Hematopoietic multipotent progenitor cell treated with erythropoietin and hydrocortisone succinate and interleukin-3 and kit ligand, for 4 days (in vitro differentiated cells): ENCODE results near the gene BTN2A1.
"Not testable (repeated sequence)": the region's sequence is repeated elsewhere in the genome, so short reads cannot be mapped to it uniquely, and the experiment has no call there.

Experiments
- DNase-seq: peaks from one replicate; pipeline ENCODE4 v3.0.0-alpha.2; 2015

Gene BTN2A1

DNA sequence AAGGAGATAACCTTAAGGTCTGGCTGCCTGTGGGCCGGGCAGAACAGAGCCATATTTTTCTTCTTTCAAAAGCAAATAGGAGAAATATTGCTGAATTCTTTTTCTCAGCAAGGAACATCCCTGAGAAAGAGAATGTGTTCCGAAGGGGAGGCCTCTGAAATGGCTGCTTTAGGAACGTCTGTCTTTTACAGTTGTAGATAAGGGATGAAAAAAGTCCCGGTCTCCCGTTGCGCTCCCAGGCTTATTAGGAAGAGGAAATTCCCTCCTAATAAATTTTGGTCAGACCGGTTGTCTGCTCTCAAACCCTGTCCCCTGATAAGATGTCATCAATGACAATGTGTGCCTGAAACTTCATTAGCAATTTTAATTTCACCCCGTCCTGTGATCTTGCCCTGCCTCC lies 24.1 kb upstream of the BTN2A1 start:
- not testable (repeated sequence) for DNase-seq

DNA sequence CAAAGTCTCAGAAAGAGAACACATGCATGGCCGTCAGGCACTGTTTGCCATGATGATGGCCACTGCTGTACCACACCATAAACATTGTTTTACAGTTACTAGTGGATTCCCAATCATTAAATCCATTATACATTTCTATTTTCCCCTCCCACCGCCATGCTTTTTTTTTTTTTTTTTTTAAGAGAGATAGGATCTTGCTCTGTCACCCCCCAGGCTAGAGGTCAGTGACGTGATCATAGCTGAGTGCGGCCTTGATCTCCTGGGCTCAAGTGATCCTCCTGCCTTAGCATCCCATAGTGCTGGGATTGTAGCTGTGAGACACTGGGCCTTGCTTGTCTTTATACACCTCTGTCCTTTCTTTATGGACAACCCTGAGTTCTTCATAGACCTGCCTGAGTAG lies 21.7 kb upstream of the BTN2A1 start:
- DNase-seq, result no peak

DNA sequence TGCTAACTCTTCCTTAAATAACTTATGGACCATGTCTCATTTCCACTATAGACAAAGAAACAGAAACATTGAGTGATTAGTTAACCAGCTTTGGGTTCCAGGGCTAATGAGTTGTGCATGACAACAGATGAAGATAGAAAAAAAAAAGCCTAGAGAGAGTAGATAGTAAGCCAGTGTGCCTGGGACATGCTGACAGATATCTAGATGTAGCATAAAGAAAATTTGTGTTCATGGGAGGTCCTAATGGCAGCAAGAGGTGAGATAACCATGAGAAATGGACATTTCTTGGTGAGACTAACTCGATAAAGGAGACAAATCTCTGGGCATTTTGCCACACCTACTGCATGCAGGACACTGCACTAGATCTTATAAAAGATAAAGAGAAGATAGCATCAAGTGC lies 20.2 kb upstream of the BTN2A1 start:
- DNase-seq, result peak; percentile 18

DNA sequence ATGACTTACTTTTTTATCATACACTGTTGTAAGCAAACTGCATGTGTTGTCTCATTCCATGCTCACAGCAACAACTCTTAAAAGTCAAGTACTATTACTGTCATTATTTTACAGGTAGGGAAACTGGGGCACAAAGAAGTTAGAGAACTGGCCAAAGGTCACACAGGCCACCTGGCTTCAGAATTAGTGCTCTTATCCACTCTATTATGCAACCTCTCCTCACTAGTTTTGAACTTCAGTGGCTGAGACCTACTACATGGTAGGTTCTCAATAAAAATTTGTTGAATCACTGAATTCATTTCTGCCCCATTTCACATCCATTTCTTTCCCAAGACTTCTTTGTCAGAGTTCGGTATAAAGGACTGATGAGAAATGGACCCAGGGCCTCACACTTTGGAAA lies 19.8 kb upstream of the BTN2A1 start:
- DNase-seq, result no peak

DNA sequence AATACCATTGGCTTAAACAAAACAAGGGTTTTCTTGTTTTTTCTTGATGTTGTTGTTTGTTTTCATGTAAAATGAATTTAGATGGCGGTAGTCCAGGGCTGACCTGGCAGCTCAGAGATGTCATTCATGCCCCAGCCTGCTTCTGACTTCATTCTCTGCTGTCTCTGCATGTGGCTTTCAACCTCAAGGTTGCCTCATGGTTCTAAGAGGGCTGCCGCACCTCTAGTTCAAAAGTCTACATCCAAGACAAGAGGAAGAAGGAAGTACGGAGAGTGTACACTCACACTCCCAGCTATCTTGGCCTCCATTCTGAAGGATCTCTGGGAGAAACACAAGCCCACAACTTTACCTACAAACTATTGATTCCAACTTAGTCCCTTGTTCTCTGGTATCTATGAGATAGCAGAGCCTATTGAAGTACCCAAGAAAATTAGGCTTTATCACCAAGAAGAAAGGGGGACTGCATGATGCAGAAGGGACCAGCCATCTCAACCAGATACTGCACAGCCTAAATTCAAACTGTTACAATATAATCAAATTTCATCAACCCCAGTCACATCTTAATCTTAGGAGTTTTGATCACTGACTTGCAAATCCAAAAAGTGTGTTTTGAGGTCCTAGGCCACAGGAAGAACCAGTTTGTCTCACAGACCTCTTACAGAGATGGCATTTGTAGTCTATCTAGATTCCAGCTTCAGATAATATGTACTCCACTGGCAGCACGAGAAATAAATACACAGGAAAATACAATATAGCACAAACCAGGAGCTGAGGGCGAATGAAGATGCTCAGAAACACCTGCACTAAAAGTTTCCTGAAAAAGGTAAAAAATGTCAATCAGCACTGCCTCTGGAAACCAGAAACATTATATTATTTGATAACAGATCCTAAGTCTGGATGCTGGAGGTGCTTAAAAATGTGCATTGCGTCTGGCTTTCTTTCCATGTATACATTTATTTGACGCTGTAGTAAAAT lies 18.3 kb upstream of the BTN2A1 start:
- peak; percentile 17 for DNase-seq

DNA sequence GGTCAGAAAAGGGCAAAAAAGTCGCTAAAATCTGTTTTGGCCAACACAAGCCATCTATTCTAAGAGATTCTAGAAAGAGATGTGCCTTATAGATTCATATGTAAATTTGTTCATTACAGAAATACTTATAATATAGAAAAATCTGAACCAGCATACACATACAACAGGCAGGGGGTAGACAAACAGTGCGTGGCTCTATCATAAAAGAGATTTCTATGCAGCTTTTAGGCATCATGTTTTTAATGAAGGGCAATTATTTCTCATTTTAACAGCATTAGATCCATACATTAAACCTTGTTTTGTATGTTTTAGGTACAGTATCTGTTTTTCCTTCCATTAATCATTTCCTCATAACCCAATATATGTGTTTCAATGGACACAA lies 16.8 kb upstream of the BTN2A1 start:
- no peak for DNase-seq

DNA sequence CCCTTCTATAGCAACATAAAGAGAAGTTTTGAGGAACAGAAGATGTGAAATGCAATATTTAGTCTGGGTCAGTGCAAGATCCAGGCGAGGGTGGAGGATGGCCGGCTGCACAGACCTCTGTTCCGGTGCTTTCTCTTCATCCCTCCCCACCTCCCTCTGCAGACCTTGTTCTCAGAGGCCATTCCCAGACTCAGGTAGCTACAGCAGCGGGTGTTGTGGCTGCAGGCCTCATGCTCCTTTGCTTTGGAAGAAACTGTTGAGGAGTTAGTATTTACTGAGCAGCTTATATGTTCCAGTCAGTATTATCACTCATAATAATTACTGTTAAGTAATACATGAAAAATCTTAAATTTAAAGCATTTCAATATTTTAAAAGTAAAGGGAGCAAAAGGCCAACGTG lies 15.8 kb upstream of the BTN2A1 start:
- DNase-seq, result no peak

DNA sequence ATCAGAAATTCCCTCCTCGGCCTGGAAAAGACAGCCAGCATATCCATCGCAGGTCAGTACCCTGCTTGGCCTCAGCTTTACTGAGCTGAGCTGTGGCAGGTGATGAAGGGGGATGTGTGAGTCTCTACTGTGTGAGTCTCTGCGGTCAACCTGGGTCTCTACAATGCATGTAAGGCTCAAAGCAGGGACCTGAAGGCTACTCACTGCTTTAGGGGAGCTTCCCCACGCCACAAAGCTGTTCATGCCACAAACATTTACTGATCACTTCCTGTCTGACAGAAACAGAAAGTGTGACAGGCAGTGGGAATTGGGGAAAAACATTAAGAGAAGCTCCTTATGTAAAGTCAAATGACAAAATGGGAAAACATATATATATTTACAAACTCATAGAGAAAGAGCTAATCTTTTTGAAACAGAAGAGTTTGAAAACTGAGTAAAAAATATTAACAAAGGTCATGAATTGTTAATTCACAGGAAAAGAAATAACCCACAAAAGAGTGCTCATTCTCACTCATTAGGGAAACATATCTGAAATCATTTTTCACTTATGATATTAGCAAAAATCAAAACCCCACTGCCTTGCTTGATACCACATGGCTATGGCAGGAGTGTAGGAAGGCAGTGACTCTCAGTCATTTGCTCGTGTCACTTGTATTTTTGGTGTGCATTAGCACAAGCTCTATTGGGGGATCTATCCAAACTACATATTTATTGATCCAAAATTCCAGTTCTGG lies 11.7 kb upstream of the BTN2A1 start:
- no peak for DNase-seq

DNA sequence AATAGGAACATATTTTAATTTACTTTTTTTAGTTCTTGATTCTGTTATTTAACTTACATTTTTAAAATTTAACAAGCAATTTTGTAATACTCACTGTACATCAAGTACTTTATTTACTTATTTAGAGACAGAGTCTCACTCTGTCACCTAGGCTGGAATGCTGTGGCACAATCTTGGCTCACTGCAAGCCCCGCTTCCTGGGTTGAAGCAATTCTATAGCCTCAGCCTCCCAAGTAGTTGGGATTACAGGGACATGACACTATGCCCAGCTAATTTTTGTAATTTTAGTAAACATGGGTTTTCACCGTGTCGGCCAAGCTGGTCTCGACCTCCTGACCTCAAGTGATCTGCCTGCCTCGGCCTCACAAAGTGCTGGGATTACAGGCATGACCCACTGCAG lies 10.5 kb upstream of the BTN2A1 start:
- no peak for DNase-seq

DNA sequence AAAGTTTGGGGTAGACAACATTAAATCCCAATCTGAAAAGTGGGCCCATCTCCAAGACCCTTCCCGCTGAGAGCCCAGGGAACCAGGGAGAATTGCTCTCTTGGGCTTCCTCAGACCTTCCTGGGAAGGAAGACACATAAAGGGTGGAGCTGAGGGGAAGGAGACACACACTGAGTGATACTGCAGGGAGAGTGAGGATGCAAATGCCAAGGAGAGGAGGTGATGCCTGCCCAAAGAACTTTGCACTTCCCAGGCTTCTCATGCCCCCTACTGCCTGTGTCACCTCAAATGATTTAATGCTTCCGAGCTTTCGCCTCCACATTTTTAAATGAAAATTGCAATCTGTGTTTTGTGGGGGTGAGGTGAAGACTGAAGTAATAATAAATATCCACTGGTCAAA lies 7.5 kb upstream of the BTN2A1 start:
- no peak for DNase-seq

DNA sequence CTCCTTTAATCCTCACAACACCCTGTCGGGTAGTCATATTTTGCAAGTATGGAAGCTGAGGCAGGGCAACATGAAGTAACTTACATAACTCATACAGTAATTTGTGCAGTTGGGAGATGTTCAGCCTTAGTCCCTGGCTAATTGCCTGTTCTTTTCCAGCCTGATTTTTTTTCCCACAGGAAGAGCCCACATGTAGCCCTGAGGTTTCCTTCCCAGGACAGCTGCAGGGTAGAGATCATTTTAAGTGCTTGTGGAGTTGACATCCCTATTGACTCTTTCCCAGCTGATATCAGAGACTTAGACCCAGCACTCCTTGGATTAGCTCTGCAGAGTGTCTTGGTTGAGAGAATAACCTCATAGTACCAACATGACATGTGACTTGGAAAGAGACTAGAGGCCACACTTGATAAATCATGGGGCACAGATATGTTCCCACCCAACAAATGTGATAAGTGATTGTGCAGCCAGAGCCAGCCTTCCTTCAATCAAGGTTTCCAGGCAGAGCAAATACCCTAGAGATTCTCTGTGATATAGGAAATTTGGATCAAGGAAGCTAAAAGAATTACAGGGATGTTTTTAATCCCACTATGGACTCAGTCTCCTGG lies 5.0 kb upstream of the BTN2A1 start:
- DNase-seq, result peak; percentile 46

DNA sequence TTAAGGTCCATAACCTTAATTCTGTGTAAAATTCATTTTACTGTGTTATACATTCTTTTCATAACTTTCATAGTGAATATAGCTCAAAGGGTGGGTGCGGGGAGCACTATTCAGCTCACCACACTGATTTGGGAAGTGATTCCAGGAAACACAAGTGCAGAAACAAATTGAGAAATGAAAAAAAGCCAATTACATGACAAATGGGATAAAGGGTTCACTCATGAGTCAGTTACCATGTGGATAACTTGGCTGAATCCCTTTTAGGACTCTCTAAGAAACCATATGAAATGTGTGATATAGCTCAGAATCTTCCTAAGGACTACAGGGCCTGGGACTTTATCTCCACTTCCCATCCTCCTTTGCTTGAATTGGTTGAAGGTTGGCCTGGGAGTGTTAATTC lies 3.1 kb upstream of the BTN2A1 start:
- DNase-seq, result no peak

DNA sequence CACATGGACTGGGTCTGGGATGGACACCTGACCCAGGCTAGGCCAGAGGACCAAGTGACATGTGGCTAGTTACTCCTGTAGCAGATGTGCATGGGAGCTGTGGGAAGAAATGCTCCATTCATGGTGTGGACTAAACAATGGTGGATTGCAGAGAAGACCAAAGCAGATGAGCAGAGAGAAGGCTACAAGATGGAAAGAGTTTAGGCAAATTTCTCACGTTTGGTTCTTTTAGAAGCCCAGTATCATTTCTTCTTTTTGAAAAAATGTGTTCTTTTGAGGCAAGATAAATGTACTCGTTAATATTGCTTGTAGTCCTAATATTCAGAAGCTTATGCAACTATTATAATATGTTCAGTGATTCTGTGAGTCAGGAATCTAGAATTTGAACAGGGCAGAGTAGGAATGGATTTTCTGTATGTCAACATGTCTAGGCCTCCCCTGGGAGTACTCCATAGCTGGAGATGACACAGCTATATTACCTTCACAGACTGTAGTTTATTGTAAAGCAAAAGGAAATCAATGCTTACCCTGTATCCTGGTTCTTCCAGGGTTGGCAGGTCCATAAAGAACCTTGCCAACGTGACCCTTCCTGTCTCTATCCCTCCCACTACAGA lies 2.3 kb upstream of the BTN2A1 start:
- no peak for DNase-seq

DNA sequence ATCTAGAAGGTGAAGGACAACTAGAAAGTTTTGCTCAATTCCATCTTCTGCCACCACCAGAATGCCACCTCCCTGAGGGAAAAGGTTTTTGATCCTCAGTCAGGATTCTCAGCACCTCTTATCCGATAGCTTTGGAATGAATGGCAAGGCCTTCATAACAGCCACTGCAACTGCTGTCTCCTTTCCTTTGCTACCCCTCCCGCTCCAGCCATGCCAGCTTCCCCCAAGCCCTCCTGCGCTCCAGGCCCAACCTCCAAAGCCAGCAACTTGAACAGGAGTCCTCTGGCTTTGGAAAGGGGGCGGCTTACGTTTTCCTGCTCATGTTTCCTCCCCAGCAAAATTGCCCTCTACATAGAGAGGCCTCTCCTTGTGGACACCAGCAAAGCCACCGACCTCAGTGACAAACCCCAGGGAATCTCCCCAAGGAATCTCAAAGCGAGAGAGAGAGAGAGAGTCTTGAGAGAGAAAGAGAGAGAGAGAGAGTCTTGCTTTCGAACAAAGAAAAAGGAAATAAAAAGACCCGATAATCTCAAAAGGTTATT lies 420 bp upstream of the BTN2A1 start:
- no peak for DNase-seq

DNA sequence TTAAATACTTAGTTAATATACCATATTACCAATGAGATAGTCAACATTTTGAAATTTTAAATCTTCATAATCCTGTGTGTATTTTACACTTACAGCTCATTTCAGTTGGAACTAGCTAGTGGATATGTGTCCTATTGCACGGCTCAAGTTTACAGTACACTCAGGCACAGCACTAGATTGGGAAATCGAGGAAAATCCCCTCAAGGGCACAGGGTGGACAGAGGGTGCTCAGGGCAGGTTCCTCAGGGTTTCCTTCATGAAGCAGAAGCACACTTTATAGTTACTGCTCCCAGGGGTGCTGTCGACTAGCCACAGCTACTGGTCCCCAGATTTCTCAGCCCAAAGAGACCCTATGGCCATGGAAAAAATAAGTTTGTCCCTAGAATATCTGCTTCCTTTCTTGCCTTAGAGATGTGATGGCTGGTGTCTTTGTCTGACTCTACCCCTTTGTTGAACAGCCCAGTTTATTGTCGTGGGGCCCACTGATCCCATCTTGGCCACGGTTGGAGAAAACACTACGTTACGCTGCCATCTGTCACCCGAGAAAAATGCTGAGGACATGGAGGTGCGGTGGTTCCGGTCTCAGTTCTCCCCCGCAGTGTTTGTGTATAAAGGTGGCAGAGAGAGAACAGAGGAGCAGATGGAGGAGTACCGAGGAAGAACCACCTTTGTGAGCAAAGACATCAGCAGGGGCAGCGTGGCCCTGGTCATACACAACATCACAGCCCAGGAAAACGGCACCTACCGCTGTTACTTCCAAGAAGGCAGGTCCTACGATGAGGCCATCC lies 1.5 kb downstream of the BTN2A1 start:
- DNase-seq, result no peak

DNA sequence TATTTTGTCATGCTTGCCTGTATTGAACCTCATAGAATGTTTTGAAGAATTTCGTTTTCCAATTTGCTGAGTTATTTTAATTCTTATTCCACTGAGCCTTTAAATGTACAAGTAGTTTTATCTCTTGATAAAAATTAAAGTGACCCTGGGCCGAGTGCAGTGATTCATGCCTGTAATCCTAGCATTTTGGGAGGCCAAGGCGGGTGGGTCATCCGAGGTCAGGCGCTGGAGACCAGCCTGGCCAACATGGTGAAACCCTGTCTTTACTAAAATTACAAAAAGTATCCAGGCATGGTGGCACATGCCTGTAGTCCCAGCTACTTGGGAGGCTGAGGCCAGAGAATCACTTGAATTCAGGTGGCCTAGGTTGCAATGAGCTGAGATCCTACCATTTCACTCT lies 3.6 kb downstream of the BTN2A1 start:
- not testable (repeated sequence) for DNase-seq

DNA sequence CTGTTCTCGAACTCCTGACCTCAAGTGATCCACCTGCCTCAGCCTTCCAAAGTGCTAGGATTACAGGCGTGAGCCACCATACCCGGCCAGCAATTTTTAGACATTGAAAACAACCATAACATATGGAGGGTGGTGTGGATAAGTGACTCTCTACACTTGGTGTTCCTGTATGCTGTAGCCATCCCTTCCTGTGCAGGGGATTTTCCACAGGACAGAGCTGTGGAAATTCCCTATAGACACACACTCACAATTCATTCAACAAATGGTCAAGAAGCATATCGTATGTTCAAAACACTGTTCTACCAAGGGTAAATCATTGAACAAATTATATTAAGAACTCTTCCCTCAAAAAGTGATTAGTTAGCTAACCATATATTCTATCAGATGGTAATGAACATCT lies 6.3 kb downstream of the BTN2A1 start:
- no peak for DNase-seq

DNA sequence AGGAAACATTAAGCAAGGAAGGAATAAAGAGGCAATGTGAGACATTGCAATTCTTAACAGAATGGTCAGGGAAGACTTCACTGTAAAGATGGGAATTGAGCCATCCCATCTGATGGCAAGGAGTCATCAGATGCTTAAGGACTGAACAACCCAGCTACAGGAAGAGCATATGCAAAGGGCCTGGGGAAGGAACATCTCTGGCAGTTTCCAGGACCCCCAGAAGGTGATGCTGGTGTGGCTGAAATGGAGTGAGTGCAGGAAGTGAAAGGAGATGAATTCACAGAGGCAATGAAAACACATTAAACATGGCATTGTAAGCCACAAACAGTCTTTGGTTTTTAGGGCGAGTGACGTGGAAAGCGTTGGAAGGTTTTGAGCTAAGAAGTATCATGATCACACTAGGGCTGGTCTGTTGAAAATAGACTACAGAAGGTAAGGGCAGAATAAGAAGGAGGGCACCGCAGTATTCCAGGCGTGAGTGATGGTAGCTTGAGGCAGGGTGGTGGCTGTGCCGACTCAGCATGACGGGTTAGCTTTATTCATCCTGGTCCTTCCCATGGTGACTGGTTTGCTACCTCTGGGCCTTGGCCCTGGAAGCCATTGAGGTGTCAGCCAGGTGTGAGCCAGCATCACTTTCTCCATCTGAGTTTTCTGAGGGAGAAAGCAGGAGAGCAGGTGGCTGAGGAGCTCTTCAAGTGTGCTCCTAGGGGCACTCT lies 6.8 kb downstream of the BTN2A1 start:
- no peak for DNase-seq

DNA sequence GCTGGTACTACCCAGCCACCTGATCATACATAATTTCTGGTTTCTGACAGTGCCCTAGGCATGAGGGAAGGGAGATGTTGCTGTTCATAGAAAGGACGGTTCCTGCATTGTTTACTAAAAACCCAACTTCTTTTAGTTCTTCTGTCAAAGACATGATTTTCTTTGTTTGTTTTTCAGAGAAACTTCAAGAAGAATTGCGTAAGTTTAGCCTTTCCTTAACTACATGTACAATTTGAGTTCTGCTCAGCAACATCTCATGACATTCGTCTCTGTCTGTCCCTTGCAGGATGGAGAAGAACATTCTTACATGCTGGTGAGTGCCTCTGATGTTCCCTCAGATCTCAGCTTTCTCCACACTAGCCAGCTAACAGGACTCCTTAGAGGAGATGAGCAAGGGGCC lies 8.0 kb downstream of the BTN2A1 start:
- no peak for DNase-seq

DNA sequence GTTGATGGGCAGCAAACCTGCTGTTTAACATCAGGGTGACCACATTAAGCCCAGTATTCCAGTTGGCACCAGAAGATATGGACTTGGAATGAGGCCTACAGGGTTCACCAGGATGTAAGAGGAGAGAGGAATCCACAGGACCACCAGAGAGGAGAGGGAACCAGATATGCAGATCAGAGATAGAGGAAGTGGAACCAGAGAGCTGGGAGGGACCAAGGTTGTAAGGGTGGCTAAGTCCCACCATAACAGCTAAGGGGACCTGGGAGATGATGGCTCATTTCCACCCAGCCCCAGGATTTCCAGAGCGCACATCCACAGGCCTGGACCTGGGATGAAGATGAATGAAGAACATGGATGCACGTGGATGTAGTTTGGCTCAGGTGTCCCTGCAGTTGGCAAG lies 11.1 kb downstream of the BTN2A1 start:
- DNase-seq, result no peak

DNA sequence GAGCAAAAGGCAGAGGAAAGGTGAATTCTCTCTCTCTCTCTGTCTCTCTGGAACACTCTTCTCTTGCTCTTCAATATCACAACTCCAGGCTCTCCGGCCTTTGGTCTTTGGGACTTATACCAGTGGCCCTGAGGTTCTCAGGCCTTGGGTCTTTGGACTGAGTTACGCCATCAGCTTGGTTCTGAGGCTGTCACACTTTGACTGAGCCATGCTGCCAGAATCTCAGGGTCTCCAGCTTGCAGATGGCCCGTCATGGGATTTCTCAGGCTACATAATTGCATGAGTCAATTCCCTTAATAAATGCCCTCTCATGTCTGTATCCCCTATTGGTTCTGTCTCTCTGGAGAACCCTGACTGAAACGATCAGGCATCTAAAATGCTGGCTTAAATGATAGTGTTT lies 12.9 kb downstream of the BTN2A1 start:
- DNase-seq, result no peak

DNA sequence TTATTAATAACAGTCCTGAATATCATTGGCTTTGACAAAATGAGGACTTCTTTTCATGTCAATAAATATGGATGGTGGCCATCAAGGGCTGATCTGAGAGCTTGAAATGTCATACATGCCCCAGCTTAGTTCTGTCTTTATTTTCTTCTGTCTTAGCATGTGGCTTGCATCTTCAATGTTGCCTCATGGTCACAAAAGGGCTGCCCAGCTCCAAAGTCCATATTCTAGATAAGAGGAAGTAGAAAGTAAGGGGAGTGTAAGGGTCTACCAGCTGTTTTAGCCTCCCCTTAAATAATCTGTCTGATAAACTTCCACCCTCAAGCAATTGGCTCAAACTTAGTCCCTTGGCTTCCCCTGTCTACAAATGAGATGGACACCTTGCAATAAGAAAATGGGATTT lies 14.2 kb downstream of the BTN2A1 start:
- no peak for DNase-seq
